Colonic mucosa (tissue), 4 donors: ENCODE results near the gene EML5. TPM values are rescaled to one million over a fixed set of nuclear protein-coding genes. Genes with fewer than 3 reads are reported as not detected.

Source experiments
- DNase-seq: peaks from one replicate; pipeline ENCODE4 v3.0.0-alpha.2; 2020
- H3K27ac ChIP-seq: fragments of 200-600 bp; one replicate; pipeline ENCODE4 v1.8.0; 2021
- H3K27me3 ChIP-seq: fragments of 200-600 bp; one replicate; pipeline ENCODE4 v1.8.0; 2021
- H3K36me3 ChIP-seq: fragments of 200-600 bp; one replicate; pipeline ENCODE4 v1.8.0; 2021
- H3K4me1 ChIP-seq: fragments of 200-600 bp; one replicate; pipeline ENCODE4 v1.8.0; 2021; ENCODE audit warnings: mild to moderate bottlenecking
- H3K4me3 ChIP-seq: fragments of 200-600 bp; one replicate; pipeline ENCODE4 v1.8.0; 2021
- H3K9ac ChIP-seq, 2 donors: one replicate each; pipeline ENCODE4 v1.7.0; 2013; ENCODE audit warnings: control low read depth in 2 of 2, low read depth in 2 of 2, low read length in 2 of 2
- H3K9me3 ChIP-seq: fragments of 200-600 bp; one replicate; pipeline ENCODE4 v1.8.0; 2021
- intact Hi-C: fragments of 100-400 bp; cut with DNase I; formaldehyde crosslinking; loops from one replicate; pipeline ENCODE4 v1.14.1; 2022
- total RNA-seq, 2 donors: library from RNA; stranded (reverse); fragmentation: NEBNext Ultra II Directional in 1 of 2; extraction: Animal tissue kit (Norgen Biotek cat#: 25700) in 1 of 2; gene quantifications; one replicate each; pipeline ENCODE4 v1.2.1, GENCODE V29; 2021
- TF ChIP-seq, protein P1 (sequence below): fragments of 200-600 bp; IDR thresholded peaks from one replicate; pipeline ENCODE4 v1.8.0; 2022; ENCODE audit warnings: antibody characterized with exemption, mild to moderate bottlenecking
- donor health status: healthy.
- donor health status: DM: no; HTN: no; CAD: no.
- donor health status: DM: no; HTN: no; CAD: no.

EML5 gene
- total RNA-seq, 2 donors from 2014 or later: 0.93 to 1.2 TPM

DNA sequence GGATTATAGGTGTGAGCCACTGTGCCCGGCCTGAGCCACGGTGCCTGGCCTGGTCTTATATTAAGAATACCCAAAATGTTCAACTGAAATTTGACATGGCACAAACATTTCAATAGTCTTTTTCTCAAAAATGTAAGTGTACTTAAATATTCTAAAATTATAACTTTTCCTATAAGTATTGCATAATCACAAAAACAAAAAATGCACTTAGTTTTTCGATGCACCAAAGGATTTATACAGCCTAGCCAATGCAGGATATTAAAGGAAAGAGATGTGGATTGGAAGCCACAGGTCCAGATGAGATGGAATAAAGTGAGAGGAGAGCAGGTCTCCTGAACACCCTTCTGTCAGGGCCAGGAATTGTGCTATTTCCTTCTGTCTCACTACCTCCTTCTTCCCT lies 167.1 kb downstream of the EML5 start:
- H3K27ac ChIP-seq: no peak overlapping the region
- TF ChIP-seq, protein P1, sequence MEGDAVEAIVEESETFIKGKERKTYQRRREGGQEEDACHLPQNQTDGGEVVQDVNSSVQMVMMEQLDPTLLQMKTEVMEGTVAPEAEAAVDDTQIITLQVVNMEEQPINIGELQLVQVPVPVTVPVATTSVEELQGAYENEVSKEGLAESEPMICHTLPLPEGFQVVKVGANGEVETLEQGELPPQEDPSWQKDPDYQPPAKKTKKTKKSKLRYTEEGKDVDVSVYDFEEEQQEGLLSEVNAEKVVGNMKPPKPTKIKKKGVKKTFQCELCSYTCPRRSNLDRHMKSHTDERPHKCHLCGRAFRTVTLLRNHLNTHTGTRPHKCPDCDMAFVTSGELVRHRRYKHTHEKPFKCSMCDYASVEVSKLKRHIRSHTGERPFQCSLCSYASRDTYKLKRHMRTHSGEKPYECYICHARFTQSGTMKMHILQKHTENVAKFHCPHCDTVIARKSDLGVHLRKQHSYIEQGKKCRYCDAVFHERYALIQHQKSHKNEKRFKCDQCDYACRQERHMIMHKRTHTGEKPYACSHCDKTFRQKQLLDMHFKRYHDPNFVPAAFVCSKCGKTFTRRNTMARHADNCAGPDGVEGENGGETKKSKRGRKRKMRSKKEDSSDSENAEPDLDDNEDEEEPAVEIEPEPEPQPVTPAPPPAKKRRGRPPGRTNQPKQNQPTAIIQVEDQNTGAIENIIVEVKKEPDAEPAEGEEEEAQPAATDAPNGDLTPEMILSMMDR: no peak
- no peaks in the 10 kb centered on the region for H3K27me3 ChIP-seq
- H3K9me3 ChIP-seq: no peaks in the 10 kb centered on the region
- no peak overlapping the region for H3K9ac ChIP-seq
- H3K4me3 ChIP-seq: no peak overlapping the region
- no peaks in the 10 kb centered on the region for H3K36me3 ChIP-seq
- intact Hi-C loops: no loop called here
- no peak for DNase-seq
- no peaks in the 10 kb centered on the region for H3K4me1 ChIP-seq

DNA sequence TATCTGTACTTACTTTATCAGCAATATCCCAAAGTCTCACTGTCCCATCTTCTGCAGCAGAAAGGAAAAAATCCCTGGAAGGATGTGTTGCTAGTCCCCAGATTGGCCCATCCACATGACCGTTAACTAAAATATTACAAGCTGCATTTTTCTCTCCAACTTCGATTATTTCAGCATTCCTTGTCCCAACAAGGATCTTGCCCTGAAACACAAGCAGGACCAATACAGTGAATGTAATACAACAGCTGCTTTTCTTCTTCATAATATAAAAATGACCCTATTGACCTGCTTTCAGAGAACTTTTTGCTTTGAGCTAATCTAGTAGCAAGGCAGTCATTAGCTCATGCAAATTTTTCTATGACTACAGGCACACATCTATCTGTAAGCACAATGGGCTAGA lies 171.7 kb downstream of the EML5 start:
- TF ChIP-seq, protein P1: no peak
- intact Hi-C loops: no loop called here

GRCh38 chr14:88618476-88618875 lies 174.3 kb downstream of the EML5 start:
- no peak for DNase-seq
- Histone ChIP-seq H3K36me3 (no peaks in the 10 kb centered on the region), H3K9ac (no peak overlapping the region), H3K4me3 (no peak overlapping the region), H3K27me3 (no peaks in the 10 kb centered on the region), H3K9me3 (no peaks in the 10 kb centered on the region), H3K27ac (no peak overlapping the region), H3K4me1 (no peaks in the 10 kb centered on the region)
- intact Hi-C loops: no loop called here
- TF ChIP-seq, protein P1: no peak

More for the DNA sequence above, 171.7 kb downstream of the EML5 start:
- H3K9me3 ChIP-seq: no peaks in the 10 kb centered on the region
- H3K27me3 ChIP-seq: no peaks in the 10 kb centered on the region
- H3K36me3 ChIP-seq: no peaks in the 10 kb centered on the region
- H3K9ac ChIP-seq: no peak overlapping the region
- no peaks in the 10 kb centered on the region for H3K4me1 ChIP-seq
- no peak for DNase-seq
- H3K4me3 ChIP-seq: no peak overlapping the region
- H3K27ac ChIP-seq: no peak overlapping the region

- Histone ChIP-seq H3K4me1 (no peaks in the 10 kb centered on the region), H3K27ac (no peak overlapping the region), H3K36me3 (no peaks in the 10 kb centered on the region), H3K9me3 (no peaks in the 10 kb centered on the region), H3K27me3 (no peaks in the 10 kb centered on the region), H3K9ac (no peak overlapping the region), H3K4me3 (no peak overlapping the region)
- intact Hi-C loops: no loop called here
- no peak for DNase-seq
- TF ChIP-seq, protein P1: no peak
These were observed 175.3 kb downstream of the EML5 start for GRCh38 chr14:88617479-88617878.

DNA sequence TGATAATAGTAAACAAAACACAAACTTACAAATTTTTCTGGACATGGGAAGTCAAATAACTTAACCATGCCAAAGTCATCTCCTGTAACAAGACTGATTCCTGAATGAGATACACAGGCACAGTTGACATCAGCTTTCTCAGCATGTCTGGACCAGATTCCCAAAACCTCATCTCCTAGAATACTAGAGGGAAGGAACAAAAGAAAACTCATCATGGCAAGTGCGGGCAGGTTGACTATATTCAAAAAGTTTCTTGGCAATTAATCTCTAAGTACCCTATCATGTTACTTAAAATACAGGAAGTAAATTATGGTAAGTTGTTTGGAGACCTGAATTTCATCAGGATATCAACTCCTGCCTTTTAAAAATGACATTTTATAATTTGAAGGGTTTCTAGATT lies 176.1 kb downstream of the EML5 start:
- Histone ChIP-seq H3K9me3 (no peaks in the 10 kb centered on the region), H3K27ac (no peak overlapping the region), H3K4me3 (no peak overlapping the region), H3K4me1 (no peaks in the 10 kb centered on the region), H3K36me3 (no peaks in the 10 kb centered on the region), H3K27me3 (no peaks in the 10 kb centered on the region), H3K9ac (no peak overlapping the region)
- TF ChIP-seq, protein P1: no peak
- intact Hi-C loops: no loop called here
- DNase-seq: no peak
